ENCODE data around the gene HTT. TPM values are rescaled to one million over a fixed set of nuclear protein-coding genes. Genes with fewer than 3 reads are reported as not detected.

The HTT gene
- total RNA-seq, 4 donors from 2014 or later = 37.6 to 78.7 (median 56.3) TPM

DNA sequence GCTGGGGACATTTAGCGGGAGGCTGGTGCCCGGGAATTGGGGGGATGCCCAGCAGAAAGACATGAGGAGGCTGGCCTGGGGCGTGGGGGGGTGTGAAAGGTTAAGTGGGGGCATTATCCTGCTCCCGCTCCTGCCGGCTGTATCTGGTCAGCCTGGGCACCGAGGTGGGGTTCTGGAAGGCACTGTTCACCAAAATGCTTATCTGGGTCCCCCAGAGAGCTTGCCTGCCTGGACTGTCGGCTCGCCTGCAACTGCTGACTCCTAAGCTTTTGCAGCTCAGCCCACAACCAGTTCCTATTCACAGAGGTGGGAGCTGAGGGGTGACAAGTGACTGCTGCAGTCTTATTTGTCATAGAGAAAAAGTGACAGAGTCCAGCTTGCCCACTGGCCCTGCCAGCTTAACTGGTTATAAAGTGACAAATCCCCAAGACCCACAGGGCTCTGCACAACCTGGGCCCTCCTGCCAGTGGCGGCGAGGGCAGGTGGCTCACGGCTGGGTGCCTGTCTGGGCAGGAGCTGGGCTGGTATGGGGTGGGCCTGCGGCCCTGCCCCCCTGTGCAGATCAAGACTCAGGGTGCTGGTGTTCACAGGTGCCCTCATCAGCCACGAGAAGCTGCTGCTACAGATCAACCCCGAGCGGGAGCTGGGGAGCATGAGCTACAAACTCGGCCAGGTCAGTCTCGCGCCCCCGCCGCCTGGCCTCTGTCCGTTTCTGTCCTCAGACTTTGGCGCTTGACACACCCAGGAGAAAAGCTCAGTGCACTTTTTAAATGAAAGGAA, 150.8 kb downstream of the HTT start:
- DNase-seq (ENCODE audit: low spot score) = no peak

DNA sequence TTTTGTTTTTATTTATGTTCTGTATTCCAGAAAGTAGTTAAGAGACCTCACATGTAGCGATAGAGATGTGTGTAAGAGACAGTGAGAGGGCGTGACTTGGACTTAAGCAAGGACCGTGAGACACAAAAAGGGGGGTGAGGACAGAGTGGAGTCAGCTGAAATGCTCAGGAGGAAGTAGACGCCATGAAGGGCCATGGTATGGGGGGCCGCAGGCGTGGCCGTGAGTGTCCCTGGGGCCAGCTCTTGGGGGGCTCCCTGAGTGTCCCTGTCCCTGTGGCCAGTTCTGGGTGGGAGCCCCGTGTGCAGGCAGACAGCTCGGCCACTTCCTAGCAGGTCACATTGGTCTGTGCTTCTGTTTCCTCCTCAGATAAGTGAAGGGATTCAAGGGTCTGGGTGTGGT, 151.5 kb downstream of the HTT start:
- no peak for ATAC-seq (ENCODE audit: low FRiP score)
- TF ChIP-seq, protein P1, sequence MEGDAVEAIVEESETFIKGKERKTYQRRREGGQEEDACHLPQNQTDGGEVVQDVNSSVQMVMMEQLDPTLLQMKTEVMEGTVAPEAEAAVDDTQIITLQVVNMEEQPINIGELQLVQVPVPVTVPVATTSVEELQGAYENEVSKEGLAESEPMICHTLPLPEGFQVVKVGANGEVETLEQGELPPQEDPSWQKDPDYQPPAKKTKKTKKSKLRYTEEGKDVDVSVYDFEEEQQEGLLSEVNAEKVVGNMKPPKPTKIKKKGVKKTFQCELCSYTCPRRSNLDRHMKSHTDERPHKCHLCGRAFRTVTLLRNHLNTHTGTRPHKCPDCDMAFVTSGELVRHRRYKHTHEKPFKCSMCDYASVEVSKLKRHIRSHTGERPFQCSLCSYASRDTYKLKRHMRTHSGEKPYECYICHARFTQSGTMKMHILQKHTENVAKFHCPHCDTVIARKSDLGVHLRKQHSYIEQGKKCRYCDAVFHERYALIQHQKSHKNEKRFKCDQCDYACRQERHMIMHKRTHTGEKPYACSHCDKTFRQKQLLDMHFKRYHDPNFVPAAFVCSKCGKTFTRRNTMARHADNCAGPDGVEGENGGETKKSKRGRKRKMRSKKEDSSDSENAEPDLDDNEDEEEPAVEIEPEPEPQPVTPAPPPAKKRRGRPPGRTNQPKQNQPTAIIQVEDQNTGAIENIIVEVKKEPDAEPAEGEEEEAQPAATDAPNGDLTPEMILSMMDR (IDR thresholded peaks at IDR 0.05) = no peak
- no peak for DNase-seq (ENCODE audit: low spot score)

More for the DNA sequence above, 150.8 kb downstream of the HTT start:
- TF ChIP-seq, protein P1 (IDR thresholded peaks at IDR 0.05) = no peak
- no peak for ATAC-seq (ENCODE audit: low FRiP score)

DNA sequence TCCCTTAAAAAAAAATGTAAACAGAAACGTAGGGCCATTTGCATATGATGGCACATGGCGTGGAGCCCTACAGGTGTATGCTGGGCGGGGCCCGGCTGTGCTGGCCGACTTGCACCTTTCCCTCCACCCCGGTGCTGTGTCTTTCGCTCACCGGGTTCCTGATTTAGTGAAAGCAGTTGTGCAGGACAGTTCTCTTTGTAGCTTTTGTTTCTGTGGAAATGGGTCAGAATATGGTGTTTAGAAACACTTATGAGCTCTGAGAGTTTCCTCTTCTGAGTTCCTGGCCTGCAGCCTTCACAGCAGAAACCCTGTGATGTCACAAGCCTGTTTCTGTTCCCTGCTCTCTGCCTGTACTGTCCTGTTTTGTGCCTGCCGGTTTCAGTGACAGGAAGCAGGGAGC, 152.0 kb downstream of the HTT start:
- TF ChIP-seq, protein P1 (IDR thresholded peaks at IDR 0.05) = no peak
- ATAC-seq (ENCODE audit: low FRiP score) (no peak), DNase-seq (ENCODE audit: low spot score) (no peak)

DNA sequence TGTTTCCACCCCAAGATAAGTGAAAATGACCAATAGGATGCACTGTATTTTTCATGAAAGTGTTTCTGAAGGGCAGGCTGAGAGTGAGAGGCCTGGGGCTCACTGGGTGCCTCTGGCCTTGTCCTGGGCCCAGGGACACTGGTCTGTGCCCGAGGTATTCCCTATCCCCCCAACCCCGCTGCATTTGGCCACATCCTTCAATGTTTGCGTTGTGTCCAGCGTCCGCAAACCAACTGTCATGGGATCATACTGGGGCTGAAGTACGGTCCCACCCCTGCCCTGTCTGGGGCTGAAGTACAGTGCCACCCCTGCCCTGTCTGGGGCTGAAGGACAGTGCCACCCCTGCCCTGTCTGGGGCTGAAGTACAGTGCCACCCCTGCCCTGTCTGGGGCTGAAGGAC, 152.5 kb downstream of the HTT start:
- TF ChIP-seq, protein P1 (IDR thresholded peaks at IDR 0.05) = no peak
- ATAC-seq (ENCODE audit: low FRiP score) = no peak
- DNase-seq (ENCODE audit: low spot score) = no peak

DNA sequence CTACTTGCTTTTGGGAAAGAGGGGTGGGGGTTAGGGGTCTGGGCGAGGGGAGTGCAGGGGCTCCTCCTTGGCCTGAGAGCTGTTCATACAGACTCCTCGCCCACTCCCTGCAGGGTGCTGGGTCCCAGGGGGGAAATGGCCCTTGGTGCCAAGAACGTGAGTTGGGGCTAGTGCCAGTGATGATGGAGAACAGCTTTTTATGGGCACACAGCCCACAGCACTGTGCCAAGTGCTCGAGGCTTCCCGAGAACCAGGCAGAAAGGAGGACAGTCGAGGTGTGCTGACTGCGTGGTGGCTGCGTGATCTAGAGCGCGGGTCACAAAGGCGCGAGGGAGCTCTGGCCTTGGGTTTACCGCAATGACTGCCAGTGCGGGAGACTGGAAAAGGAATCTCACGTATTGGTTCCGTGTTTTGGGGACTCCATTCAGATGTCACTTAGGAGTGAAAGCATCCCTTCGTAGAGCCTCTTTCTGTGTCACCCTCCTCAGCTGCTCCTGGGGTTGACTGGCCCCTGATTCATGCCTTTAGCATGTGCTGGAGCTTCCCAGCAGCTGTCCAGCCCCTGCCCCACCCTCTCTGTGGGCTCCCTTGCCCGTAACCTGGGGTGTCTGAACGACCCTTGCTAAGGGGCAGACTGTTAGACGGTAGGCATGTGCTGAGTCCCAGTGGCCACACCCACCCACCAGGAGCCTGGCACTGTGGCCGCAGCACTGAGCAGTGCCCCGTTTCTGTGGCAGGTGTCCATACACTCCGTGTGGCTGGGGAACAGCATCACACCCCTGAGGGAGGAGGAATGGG, 153.6 kb downstream of the HTT start:
- DNase-seq (ENCODE audit: low spot score) (no peak), ATAC-seq (ENCODE audit: low FRiP score) (no peak)
- TF ChIP-seq, protein P1 (IDR thresholded peaks at IDR 0.05) = no peak

DNA sequence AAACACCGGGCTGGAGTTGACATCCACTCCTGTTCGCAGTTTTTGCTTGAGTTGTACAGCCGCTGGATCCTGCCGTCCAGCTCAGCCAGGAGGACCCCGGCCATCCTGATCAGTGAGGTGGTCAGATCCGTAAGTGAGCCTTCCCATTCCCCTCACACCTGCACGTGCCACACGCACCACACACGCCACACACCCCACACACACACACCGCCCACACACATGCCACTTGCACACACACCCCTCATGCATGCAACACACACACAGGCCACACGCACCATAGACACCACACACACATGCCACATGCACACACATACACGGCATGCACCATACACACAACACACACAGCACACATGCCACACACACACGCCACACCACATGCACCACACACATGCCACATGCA, 154.4 kb downstream of the HTT start:
- TF ChIP-seq, protein P1 (IDR thresholded peaks at IDR 0.05) = no peak
- ATAC-seq (ENCODE audit: low FRiP score) (no peak), DNase-seq (ENCODE audit: low spot score) (no peak)

Measured in omental fat pad (tissue), 4 donors.